C1 segment of cervical spinal cord (tissue), 14 donors: ENCODE data around the gene KCNMA1.

Source experiments
- DNase-seq, 14 donors: peaks; one replicate each; lab custom pipeline; 2025; lab: John Stamatoyannopoulos, UW

Gene KCNMA1

DNA sequence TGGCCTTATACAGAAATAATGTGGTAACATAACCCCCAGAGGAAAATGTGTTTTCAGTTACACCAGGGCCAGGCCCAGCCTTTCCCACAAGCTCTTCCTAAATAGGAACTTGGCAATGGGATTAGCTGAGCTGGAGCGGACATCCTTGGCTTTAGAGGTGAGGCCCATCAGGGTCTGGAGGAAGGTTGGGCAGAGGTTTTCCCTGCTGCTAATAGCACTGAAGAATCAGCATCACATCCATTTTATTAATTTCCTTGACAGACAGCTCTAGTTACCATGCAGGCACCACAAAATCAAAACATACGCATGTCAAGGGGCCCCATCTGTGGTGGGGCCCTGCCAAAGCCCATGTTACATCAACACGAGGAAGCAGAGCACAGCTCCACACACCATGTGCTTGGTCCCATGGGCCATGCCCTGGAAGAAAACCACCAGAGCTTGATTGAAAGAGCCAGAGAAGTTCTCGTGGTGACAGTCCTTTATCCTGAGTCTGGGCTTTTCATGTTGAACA lies 566.6 kb downstream of the KCNMA1 start:
- DNase-seq, result no peak

DNA sequence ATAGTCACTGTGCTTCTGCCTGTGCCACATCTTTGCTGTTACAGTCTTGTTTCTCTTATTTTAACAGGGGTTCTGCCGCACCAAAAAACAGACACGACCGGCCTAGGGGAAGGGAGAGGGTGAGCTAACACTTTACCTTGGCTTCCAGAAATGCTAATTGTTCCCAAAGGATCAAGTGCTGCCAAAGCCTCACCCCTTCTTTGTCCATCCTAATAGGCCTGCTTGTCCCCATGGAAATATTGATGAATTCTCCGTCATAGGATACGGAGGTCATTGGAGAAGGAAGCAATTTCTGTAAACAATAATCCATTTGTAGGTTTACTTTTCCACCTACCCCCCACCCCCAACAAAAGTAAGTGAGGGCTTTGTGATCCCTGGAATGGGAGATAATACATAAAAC lies 567.3 kb downstream of the KCNMA1 start:
- no peak for DNase-seq

GRCh38 chr10:77068969-77069368 lies 568.6 kb downstream of the KCNMA1 start:
- DNase-seq, result no peak

DNA sequence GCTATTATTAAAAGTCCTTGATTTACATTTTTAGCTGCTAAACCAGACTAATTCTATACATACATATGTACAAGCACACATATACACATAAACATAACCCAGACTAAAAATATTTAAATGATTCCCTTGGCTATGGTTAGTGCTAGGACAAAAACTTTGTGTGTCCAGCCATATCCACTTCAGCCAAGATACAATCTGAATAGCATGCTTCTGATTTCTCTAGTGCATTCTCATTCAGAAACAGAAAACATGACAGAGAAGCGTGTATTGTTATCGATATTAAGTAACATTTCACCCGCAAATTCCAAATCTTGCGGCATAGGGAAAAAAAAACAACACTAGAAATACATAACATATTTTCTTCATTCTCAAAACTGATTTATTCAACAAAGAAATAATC lies 569.3 kb downstream of the KCNMA1 start:
- DNase-seq, result no peak

GRCh38 chr10:77062381-77062780 lies 575.2 kb downstream of the KCNMA1 start:
- DNase-seq, result no peak

DNA sequence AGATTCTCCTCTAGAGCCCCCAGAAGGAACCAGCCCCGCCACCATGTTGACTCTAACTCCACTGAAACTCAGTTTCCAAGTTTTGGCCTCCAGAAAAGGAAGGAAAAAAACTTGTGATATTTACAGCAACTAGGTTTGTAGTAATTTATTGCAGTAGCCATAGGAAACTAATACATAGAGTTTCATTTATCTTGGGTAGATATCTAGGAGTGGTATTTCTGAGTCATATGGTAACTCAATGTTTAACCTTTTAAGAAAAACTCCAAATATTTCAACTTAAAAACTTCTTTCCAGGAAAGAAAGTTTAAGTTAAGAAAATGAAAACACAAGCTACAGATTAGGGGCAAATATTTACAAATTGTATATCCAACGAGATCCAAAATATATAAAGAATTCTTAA lies 576.7 kb downstream of the KCNMA1 start:
- no peak for DNase-seq

- no peak for DNase-seq
These were observed 581.0 kb downstream of the KCNMA1 start for GRCh38 chr10:77056650-77057049.

DNA sequence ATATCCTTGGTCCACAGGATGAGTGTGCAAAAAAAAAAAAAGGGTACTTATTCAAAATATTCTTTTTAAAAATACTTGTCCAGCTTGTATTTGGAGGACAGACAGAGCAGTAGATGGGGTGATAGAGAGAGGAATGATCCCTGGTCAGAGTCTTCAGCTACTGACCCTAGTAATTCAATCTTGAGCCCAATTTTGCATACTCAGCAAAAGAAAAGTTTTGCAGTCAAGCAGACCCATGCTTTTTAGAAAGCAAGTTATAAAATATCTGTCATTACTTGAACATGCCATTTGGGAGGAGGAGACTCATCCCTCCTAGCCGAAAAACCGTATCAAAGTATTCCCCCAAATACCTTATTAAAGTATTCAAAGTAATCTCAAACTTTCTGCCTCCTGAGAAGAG lies 585.0 kb downstream of the KCNMA1 start:
- no peak for DNase-seq

DNA sequence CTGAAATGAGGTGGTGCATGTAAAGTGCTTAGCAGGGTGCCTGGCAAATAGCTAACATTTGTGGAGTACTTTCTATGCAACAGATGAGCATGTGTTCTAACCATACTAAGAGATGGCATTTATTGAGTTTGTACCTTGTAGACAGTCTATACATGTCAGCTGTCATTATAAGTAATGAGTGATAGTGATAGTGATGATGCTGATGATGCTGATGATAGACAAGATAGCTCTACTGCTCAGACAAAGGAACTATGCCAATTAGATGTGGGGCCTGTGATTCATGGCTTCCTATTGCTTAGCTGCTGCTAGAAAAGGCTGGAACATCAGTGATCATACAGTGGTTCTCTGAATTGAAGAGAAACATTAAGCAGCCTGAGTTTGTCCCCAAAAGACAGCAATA lies 585.8 kb downstream of the KCNMA1 start:
- no peak for DNase-seq

DNA sequence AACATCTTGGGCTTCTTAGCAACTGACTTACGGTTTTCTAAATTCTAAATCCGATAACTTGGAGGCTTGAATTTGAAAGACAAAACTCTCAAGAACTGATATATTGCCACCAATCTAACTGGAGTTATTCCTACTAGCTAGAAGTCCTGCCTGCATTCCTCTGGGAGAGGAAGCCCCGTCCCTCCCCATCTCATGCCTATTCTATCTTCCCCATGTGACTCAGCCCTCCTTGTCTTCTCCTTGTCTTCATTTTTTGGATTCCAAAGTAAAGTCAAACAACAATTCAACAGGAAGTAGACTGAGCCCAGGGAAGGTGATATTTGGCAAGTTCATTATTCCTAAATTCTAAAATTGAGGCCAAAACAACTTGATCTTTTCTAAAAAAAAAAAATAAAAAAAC lies 587.7 kb downstream of the KCNMA1 start:
- no peak for DNase-seq

DNA sequence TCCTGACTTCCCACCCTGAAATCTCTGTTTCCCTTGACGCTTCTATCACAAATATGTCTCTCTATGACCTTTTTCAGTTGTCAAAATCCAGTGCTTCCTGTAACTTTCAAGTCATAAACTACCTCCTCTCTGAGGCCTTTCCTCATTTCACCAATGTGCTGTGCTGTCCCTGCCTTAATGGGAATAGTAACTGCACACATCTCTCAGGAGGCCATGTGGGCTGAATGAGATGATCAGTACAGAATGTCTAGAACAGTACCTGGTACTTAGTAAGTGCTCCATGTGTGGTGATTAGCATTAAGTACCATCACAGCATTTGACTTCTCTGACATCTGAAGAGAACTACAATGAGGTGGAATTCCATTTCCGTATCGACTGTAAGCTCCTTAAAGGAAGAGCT lies 588.5 kb downstream of the KCNMA1 start:
- DNase-seq, result no peak

- DNase-seq, result no peak
These were observed 592.5 kb downstream of the KCNMA1 start for GRCh38 chr10:77045085-77045484.

- DNase-seq, result no peak
These were observed 594.2 kb downstream of the KCNMA1 start for GRCh38 chr10:77043420-77043763.

DNA sequence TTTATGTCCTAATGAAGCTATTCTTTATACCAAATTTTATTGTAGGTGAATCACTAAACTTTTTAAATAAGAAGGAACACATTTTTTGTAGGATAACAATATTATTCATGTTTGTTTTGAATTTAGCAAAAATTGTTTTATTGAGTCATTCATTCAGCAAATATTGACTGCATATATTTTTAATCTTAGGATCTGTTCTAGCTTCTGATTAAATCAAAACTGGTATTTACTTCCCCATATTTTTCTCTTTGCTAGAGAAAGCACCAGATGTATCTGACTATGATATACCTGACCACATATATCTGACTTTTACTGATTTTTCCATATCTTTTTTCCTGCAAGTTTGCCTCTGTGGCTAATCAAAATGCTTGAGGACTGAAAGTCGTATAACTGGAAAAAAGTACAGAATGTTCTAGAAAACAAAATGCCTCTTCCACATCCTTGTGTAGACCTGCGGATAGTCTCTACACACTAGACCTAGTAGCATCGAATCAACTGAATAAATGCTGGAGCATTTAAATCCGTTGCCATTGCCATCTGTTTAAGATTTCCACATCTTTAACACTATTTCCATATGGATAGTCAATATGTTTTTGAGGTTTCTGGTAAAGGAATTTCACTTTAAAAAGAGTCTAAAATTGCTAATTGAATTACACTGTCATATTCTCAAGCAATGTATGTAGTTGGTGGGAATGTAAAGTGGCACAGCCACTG lies 594.7 kb downstream of the KCNMA1 start:
- no peak for DNase-seq

DNA sequence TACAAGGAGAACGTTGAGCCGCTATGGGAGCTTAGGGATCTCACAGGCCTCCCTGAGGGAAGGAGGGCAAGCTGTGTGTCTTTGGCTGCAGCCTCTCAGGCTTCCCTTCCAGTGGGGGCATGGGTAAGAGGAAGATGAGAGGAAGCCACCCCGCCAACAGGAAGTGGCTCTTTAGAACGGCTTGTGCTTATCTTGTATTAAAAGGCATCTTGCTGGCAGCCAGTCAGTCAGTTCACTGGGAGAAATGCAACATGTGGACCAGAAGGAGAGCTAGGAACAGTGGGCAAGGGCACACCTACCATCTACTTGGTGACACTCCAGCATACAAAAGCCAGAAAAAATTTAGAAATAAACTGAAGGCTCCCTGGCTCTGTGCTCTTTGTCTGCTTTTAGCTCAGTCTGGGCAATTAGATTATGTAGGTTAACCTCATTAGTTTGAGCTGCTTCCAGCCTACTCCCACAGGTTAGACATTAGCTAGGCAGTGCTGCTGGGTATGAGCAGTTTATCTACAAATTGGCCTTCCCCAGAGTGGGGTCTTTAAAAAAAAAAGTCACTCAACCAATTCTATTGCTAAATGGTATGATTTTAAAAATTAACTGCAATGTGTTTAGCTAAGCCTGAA lies 595.9 kb downstream of the KCNMA1 start:
- DNase-seq, result peak in 1 of 14 donors; percentile 4

DNA sequence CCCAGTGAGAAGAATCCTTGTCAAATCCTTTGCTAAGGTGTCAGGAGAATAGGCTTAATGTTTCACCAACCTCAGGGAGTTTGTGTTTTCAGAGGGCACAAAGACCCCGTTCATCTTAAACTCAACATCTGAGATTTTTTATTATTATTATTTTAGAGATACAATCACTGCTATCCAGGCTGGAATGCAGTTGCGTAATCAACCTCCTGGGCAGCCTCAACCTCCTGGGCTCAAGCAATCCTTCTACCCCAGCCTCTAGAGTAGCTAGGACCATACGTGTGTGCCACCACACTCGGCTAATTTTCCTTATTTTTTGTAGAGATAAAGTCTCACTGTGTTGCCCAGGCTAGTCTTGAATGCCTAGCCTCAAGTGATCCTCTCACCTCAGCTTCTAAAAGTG lies 599.2 kb downstream of the KCNMA1 start:
- DNase-seq, result no peak

- peak in 2 of 14 donors; percentile 5 to 34 for DNase-seq
These were observed 599.7 kb downstream of the KCNMA1 start for GRCh38 chr10:77037735-77038403.

- no peak for DNase-seq
These were observed 600.4 kb downstream of the KCNMA1 start for GRCh38 chr10:77036993-77037734.

DNA sequence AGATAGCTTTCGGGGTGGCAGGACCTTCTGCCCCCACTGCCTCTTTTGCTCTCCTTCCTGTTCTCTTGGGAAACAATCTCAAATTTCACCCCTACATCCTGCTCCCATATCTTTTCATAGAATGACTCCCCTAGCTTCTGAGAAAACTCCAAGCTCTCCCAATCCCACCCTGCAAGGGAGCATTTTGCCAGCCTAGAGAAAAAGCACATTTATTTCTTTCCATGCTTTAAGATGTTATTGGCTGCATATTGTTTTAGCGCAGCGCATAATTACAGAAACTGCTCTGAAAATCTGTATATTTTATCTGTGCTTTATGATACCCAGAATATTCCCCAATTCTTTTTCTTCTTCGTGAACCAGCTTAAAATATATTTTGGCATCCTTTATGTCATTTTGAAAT lies 601.3 kb downstream of the KCNMA1 start:
- DNase-seq, result no peak

- DNase-seq, result no peak
These were observed 602.8 kb downstream of the KCNMA1 start for GRCh38 chr10:77034795-77035194.

- no peak for DNase-seq
These were observed 603.4 kb downstream of the KCNMA1 start for GRCh38 chr10:77034240-77034639.

DNA sequence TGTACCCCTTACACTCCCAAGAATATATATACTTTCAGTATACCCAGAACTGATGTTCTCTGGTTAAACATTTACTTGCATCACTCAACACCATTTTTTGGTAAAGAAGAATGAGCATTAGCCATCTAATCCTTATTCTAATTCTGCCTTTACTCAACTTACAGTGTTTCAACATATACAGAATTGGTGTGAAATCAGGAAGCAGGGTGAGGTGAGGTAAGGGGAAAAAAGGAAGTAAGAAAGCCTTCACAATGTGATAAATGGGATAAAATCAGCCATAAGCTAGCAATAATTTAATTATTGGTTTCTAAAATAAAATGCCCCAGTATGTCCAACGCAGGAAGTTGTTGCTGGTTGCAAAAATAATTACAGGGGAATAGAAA lies 605.4 kb downstream of the KCNMA1 start:
- no peak for DNase-seq
